ENCODE results near the gene HOXD12.

Gene HOXD12

DNA sequence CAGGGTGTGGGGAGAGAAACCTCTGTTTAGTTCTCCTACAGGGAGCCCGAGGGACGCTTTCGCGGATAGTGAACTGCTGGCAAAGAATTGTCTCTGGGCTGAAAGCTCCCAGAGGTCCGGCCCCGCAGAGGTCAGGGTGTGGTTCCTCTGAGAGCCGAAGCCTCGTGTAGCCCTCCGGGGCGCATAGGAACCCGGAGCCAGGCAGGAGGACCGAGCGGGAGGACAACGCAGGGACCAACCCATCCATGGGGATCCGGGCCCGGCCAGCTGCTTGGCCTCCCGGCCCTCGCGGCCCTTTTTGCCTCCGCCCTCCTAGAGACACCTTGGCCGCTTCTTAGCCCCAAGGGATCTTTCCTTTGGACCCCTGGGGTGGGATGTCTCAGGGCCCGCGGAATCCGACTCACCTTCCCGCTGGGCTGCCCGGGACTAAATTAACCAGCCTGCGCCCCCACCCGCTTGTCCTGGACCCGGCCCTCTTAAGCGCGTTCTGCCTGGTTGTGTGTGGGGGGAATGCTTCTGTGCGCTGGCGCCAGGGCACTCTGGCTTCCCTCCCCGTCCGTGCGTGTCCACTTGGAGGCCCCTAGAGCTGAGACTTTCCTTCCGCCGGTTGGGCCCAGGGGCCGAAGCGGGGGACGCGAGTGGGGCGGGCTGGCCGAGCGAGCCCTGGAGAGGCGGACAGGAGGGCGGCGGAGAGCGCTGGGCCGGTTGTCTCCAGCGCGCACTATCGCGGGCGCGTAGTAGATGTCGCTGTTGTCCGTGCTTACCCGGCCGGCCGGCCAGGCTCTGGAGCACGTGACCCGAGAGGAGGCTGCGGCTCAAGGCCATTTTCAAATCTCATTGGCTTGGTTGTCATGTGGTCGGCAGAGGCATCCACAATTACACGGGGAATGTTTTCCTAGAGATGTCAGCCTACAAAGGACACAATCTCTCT is 16.6 kb downstream of the HOXD12 start, which contains the start of gene HOXD10:
HOXD10 (plus strand) TSS at position 896 of the 931 bp plus-strand sequence. CDS start 56 bp downstream, outside the sequence.
- in situ Hi-C loops (cut with HindIII; ENCODE audit: low pct_ligation_motif_present, low sequenced_read_pairs) = no loop called here
- Histone ChIP-seq H3K36me3 (replicated peaks) (no peaks in the 10 kb centered on the region), H3K27me3 (replicated peaks) (peaks cover 95% of the 10 kb centered on the region), H3K27ac (no peak within 1 kb of the TSS), H3K4me3 (ENCODE audit: low read depth, low read length) (no peak within 1 kb of the TSS)
- no peak for DNase-seq
- TF ChIP-seq CTCF (IDR thresholded peaks at IDR 0.05; ENCODE audit: low read depth, low read length, missing control alignments) = no peak

DNA sequence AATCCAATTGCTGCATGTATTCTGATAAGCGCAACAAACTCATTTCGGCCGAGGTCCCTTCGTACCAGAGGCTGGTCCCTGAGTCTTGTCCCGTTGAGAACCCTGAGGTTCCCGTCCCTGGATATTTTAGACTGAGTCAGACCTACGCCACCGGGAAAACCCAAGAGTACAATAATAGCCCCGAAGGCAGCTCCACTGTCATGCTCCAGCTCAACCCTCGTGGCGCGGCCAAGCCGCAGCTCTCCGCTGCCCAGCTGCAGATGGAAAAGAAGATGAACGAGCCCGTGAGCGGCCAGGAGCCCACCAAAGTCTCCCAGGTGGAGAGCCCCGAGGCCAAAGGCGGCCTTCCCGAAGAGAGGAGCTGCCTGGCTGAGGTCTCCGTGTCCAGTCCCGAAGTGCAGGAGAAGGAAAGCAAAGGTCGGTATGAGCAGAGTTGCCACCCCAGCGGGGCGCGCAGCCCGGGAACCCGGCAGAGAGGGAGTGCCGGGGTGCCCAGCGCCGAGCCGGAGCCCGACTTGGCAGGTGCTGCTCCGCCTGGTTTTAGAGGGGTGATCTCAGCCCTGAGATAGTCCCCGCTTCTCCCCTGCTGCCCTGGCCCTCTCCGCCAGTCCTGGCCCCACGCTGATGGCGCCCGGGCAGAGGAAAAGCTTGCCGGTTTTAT is 17.7 kb downstream of the HOXD12 start:
- no peak for TF ChIP-seq CTCF (IDR thresholded peaks at IDR 0.05; ENCODE audit: low read depth, low read length, missing control alignments)
- no peak overlapping the region for H3K4me3 ChIP-seq (ENCODE audit: low read depth, low read length)
- in situ Hi-C loops (cut with HindIII; ENCODE audit: low pct_ligation_motif_present, low sequenced_read_pairs) = no loop called here
- H3K27me3 ChIP-seq (replicated peaks) = peaks cover 97% of the 10 kb centered on the region
- no peak for DNase-seq
- H3K27ac ChIP-seq = no peak overlapping the region
- no peaks in the 10 kb centered on the region for H3K36me3 ChIP-seq (replicated peaks)

GRCh38 chr2:176117823-176118371 is 18.3 kb downstream of the HOXD12 start:
- no peak for DNase-seq
- Histone ChIP-seq H3K27ac (no peak overlapping the region), H3K4me3 (ENCODE audit: low read depth, low read length) (no peak overlapping the region), H3K27me3 (replicated peaks) (peaks cover 97% of the 10 kb centered on the region), H3K36me3 (replicated peaks) (no peaks in the 10 kb centered on the region)
- no peak for TF ChIP-seq CTCF (IDR thresholded peaks at IDR 0.05; ENCODE audit: low read depth, low read length, missing control alignments)
- in situ Hi-C loops (cut with HindIII; ENCODE audit: low pct_ligation_motif_present, low sequenced_read_pairs) = no loop called here

DNA sequence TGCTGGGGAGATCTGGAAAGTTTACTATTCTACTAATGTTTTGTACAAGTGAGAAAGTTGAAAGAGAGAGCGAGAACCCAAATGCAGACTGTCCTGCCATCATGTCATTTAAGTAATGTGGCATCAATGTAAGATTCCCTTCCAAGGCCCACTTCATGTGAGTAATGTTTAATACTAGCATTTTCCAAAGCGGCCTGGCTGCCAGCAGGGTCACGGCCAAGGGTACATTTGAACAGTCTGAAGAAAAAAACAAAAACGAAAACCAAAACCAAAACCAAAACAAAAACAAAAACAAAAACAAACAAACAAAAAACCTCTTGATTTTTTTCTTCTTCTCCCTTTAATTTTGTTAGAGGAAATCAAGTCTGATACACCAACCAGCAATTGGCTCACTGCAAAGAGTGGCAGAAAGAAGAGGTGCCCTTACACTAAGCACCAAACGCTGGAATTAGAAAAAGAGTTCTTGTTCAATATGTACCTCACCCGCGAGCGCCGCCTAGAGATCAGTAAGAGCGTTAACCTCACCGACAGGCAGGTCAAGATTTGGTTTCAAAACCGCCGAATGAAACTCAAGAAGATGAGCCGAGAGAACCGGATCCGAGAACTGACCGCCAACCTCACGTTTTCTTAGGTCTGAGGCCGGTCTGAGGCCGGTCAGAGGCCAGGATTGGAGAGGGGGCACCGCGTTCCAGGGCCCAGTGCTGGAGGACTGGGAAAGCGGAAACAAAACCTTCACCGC is 19.2 kb downstream of the HOXD12 start:
- H3K36me3 ChIP-seq (replicated peaks) = no peaks in the 10 kb centered on the region
- peaks cover 97% of the 10 kb centered on the region for H3K27me3 ChIP-seq (replicated peaks)
- in situ Hi-C loops (cut with HindIII; ENCODE audit: low pct_ligation_motif_present, low sequenced_read_pairs) = no loop called here
- peak; percentile 41 for TF ChIP-seq CTCF (IDR thresholded peaks at IDR 0.05; ENCODE audit: low read depth, low read length, missing control alignments)
- H3K27ac ChIP-seq = no peak overlapping the region
- no peak for DNase-seq
- no peak overlapping the region for H3K4me3 ChIP-seq (ENCODE audit: low read depth, low read length)

DNA sequence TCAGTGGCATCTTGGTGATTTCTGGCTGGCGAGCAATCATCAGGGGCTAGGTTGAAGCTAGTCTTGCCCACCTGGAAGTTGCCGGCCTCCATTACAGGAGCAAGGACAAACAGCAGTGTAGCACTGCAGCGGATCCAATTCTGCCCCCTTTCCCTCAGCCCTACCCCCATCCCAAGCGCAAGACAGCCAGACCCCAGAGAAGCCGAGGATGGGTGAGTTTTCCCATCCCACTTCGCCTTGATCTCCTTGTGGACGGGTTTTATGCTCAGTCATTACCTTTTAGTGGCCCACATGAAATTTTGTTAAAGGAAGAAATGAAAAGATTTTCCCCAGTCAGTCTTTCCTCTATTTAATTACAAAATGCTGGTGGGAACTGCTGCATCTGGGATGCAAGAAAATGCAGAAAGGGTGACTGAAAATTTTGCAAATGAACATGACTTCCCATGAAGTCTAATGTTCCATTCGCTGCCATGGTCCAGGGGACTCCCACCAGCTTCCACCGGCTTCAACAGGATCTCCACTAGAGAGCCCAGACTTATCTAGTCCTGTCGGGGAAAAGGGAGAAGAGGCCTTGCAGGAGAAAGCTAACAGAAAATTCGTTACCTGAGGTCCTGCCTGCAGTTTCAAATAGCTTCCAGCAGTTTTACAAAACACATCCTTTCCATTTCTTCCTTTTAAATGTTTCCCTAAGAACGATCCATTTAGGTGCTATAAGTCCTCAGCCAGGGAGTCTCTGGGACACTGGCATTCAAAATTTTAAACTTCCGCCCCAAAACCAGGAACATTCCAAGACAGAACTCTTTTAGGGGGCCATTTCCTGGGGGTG is 21.0 kb downstream of the HOXD12 start:
- H3K36me3 ChIP-seq (replicated peaks) = no peaks in the 10 kb centered on the region
- H3K4me3 ChIP-seq (ENCODE audit: low read depth, low read length) = no peak overlapping the region
- in situ Hi-C loops (cut with HindIII; ENCODE audit: low pct_ligation_motif_present, low sequenced_read_pairs) = no loop called here
- H3K27me3 ChIP-seq (replicated peaks) = peaks cover 98% of the 10 kb centered on the region
- TF ChIP-seq CTCF (IDR thresholded peaks at IDR 0.05; ENCODE audit: low read depth, low read length, missing control alignments) = no peak
- no peak overlapping the region for H3K27ac ChIP-seq
- no peak for DNase-seq
